KMS-11 (cell line): ENCODE measurements around the gene RAB35.

Experiments
- H2AFZ ChIP-seq: fragments of 200-600 bp; sonication (generic); 2 replicates; pipeline ENCODE4 v1.6.1; 2016; ENCODE audit warnings: antibody characterized with exemption, mixed run types, low read depth
- H3K27ac ChIP-seq: fragments of 200-600 bp; sonication (generic); 2 replicates; pipeline ENCODE4 v1.6.1; 2016; ENCODE audit warnings: mild to moderate bottlenecking, mixed run types
- H3K27me3 ChIP-seq: fragments of 200-600 bp; sonication (generic); 2 replicates; pipeline ENCODE4 v1.6.1; 2017; ENCODE audit warnings: mild to moderate bottlenecking, low read depth, mixed run types, moderate library complexity; ENCODE audit not compliant: insufficient read depth
- H3K36me3 ChIP-seq: fragments of 200-600 bp; sonication (generic); 2 replicates; pipeline ENCODE4 v1.6.1; 2017; ENCODE audit warnings: mild to moderate bottlenecking, mixed run types; ENCODE audit not compliant: insufficient read depth
- H3K4me1 ChIP-seq: fragments of 200-600 bp; sonication (generic); 2 replicates; pipeline ENCODE4 v1.6.1; 2016; ENCODE audit warnings: mild to moderate bottlenecking, low read depth, mixed run types; ENCODE audit not compliant: poor library complexity, severe bottlenecking
- H3K4me2 ChIP-seq: fragments of 200-600 bp; sonication (generic); 2 replicates; pipeline ENCODE4 v1.7.0; 2016; ENCODE audit warnings: mild to moderate bottlenecking, mixed run types
- H3K4me3 ChIP-seq: fragments of 200-600 bp; sonication (generic); IDR thresholded peaks from 2 replicates; pipeline ENCODE4 v1.6.1; 2017; ENCODE audit warnings: low read depth, low read length, mixed read lengths; ENCODE audit not compliant: insufficient read depth
- H3K79me2 ChIP-seq: fragments of 200-600 bp; sonication (generic); 2 replicates; pipeline ENCODE4 v1.6.1; 2016; ENCODE audit warnings: low read depth, mixed run types; ENCODE audit not compliant: insufficient read depth
- H3K9ac ChIP-seq: fragments of 200-600 bp; sonication (generic); 2 replicates; pipeline ENCODE4 v1.6.1; 2016; ENCODE audit warnings: mild to moderate bottlenecking, mixed run types
- H4K20me1 ChIP-seq: fragments of 200-600 bp; sonication (generic); 2 replicates; pipeline ENCODE4 v1.6.1; 2016; ENCODE audit warnings: mild to moderate bottlenecking, mixed run types; ENCODE audit not compliant: insufficient read depth
- TF ChIP-seq, protein P1 (sequence below): fragments of 200-600 bp; sonication (generic); conservative IDR thresholded peaks from 2 replicates; pipeline ENCODE4 v1.6.1; 2017; ENCODE audit warnings: low read depth, mild to moderate bottlenecking, antibody characterized with exemption, low read length, moderate library complexity, mixed read lengths

RAB35 gene

DNA sequence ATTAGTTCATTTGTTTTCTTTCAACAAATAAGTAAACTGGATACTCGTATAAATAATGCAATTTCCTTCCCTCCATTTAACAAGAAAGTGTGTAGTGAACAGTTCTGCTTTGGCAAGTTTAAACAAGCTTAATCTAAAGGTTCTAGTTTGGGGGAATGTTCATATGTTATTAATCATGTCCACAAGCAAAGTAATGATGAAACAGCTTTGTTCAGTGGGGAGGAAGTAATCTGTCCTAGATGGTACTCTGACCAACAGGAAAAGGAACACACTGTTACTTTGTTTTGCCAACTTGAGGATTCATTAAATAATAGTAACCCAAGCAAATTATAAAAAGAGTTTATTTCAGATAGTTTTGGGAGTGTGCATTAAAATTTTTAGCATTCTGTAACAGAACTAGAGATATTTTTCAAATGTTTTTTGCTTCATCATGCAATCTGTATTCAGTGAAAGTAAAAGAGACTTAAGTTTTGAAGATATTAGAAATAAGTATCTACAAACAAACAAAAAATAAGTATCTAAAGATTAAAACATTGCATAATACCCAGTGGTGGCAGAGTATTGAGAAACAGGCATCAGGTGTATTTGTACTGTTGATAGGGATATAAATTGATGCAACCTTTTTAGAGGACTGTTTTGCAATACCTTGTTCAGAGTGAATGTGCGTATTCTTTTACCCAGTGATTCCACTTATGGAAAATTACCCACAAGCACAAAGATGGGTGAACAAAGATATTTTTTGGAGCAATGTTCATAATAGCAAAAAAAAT is 61.1 kb downstream of the RAB35 start:
- Histone ChIP-seq H3K27ac (no peak overlapping the region), H3K4me3 (no peak overlapping the region), H2AFZ (no peak overlapping the region), H4K20me1 (no peaks in the 10 kb centered on the region), H3K27me3 (no peaks in the 10 kb centered on the region), H3K79me2 (no peaks in the 10 kb centered on the region), H3K36me3 (no peaks in the 10 kb centered on the region), H3K4me2 (no peak overlapping the region), H3K4me1 (no peaks in the 10 kb centered on the region), H3K9ac (no peak overlapping the region)
- TF ChIP-seq, protein P1, sequence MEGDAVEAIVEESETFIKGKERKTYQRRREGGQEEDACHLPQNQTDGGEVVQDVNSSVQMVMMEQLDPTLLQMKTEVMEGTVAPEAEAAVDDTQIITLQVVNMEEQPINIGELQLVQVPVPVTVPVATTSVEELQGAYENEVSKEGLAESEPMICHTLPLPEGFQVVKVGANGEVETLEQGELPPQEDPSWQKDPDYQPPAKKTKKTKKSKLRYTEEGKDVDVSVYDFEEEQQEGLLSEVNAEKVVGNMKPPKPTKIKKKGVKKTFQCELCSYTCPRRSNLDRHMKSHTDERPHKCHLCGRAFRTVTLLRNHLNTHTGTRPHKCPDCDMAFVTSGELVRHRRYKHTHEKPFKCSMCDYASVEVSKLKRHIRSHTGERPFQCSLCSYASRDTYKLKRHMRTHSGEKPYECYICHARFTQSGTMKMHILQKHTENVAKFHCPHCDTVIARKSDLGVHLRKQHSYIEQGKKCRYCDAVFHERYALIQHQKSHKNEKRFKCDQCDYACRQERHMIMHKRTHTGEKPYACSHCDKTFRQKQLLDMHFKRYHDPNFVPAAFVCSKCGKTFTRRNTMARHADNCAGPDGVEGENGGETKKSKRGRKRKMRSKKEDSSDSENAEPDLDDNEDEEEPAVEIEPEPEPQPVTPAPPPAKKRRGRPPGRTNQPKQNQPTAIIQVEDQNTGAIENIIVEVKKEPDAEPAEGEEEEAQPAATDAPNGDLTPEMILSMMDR, result no peak

DNA sequence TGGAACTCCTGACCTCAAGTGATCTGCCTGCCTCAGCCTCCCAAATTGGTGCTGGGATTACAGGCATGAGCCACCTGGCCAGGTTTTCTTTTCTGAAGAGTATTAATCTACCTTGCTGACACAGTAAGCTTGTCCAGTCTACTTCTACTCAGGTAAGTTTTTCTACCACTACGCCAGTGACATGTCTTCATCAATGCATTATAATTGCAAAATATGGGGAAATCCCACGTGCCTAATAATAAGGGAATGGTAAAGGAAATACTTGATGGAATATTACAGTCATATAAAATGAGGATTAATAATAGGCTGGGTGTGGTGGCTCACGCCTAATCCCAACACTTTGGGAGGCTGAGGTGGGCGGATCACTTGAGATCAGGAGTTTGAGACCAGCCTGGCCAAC is 62.3 kb downstream of the RAB35 start:
- H3K27ac ChIP-seq, result no peak overlapping the region
- no peaks in the 10 kb centered on the region for H3K27me3 ChIP-seq
- H3K4me2 ChIP-seq, result no peak overlapping the region

DNA sequence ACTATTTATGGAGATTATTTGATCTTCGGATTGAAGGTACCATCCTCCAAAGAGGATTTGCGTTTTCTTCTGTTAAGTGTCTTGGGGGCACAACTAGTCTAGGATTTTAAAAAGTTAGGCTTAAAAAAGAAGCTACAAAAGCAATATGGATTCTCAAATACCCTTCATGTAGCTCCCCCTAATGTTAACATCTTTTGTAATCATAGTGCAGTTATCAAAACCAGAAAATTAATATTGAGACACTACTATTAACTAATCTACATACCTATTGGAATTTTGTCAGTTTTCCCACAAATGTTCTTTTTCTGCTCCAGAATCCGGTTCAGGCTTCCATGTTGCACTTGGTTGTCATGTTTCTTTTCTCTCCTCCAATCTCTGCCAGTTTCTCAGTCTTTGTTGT is 65.0 kb downstream of the RAB35 start:
- Histone ChIP-seq H2AFZ (no peak overlapping the region), H3K4me3 (no peak overlapping the region), H3K36me3 (no peaks in the 10 kb centered on the region), H3K4me2 (no peak overlapping the region), H3K4me1 (no peaks in the 10 kb centered on the region), H4K20me1 (no peaks in the 10 kb centered on the region), H3K9ac (no peak overlapping the region), H3K27ac (no peak overlapping the region), H3K79me2 (no peaks in the 10 kb centered on the region), H3K27me3 (no peaks in the 10 kb centered on the region)
- TF ChIP-seq, protein P1, result no peak

More for the DNA sequence above, 62.3 kb downstream of the RAB35 start:
- H2AFZ ChIP-seq, result no peak overlapping the region
- H3K9ac ChIP-seq, result no peak overlapping the region
- no peaks in the 10 kb centered on the region for H4K20me1 ChIP-seq
- H3K4me3 ChIP-seq, result no peak overlapping the region
- H3K4me1 ChIP-seq, result no peaks in the 10 kb centered on the region
- no peaks in the 10 kb centered on the region for H3K36me3 ChIP-seq
- H3K79me2 ChIP-seq, result no peaks in the 10 kb centered on the region
- TF ChIP-seq, protein P1, result no peak

DNA sequence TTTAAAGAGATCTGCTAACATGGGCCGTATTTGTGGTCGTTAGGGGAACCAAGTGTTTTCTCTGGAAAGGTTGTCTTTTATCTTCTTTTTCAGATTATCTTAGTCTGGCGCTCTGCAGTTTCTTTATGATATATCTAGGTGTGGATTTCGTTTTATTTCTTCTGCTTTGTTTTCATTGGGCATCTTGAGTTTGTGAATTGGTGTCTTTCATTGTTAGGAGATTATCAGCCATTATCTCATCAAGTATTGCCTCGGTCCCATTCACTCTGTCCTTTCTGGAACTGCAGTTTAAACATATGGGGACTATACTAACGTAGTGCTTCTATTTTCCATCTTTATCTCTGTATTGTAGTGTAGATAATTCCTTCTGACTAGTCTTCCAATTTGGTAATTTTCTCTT is 67.1 kb downstream of the RAB35 start:
- no peak overlapping the region for H3K27ac ChIP-seq

More for the DNA sequence above, 67.1 kb downstream of the RAB35 start:
- Histone ChIP-seq H3K79me2 (no peaks in the 10 kb centered on the region), H3K4me2 (no peak overlapping the region), H3K36me3 (no peaks in the 10 kb centered on the region), H3K9ac (no peak overlapping the region), H3K27me3 (no peaks in the 10 kb centered on the region), H2AFZ (no peak overlapping the region), H3K4me1 (no peaks in the 10 kb centered on the region), H4K20me1 (no peaks in the 10 kb centered on the region), H3K4me3 (no peak overlapping the region)
- TF ChIP-seq, protein P1, result no peak
